Glomerular visceral epithelial cell (primary cell): ENCODE data around the gene CNNM4.

Experiments
- DNase-seq: peaks from one replicate; pipeline ENCODE4 v3.0.0-alpha.2; 2016; ENCODE audit errors: extremely low spot score

CNNM4 gene

DNA sequence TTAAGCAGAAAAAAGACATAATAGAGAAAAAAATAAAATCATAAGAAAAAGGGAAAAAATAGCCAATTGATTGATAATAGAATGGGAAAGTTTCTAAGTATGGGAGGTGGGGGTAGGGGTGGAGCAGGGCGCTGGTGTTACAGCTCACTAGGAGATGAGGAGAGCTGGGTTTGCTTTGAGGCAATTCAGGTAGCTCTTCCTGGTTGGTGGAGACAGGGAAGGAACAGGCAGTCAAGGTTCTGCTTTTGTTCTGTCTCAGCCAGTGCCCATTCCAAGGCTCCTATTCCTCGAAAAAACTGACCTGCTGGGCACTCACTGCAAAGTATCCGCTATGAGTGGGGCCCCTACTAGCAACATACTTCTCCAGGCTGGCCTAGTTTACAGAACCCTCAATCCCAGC, 1.7 kb upstream of the CNNM4 start:
- DNase-seq, result no peak

- no peak for DNase-seq
Observed at GRCh38 chr2:96759548-96759947, 1.2 kb upstream of the CNNM4 start.

DNA sequence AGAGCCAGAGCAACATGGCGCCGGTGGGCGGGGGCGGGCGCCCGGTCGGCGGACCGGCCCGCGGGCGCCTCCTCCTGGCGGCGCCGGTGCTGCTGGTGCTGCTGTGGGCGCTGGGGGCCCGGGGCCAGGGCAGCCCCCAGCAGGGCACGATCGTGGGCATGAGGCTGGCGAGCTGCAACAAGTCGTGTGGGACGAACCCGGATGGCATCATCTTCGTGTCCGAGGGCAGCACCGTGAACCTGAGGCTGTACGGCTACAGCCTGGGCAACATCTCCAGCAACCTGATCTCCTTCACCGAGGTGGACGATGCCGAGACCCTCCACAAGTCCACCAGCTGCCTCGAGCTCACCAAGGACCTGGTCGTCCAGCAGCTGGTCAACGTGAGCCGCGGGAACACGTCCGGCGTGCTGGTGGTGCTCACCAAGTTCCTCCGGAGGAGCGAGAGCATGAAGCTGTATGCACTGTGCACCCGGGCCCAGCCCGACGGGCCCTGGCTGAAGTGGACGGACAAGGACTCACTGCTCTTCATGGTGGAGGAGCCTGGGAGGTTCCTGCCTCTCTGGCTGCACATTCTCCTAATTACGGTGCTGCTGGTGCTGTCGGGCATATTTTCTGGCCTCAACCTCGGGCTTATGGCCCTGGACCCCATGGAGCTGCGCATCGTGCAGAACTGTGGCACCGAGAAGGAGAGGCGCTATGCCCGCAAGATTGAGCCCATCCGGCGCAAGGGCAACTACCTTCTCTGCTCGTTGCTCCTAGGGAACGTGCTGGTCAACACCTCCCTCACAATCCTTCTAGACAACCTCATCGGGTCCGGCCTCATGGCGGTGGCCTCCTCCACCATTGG, 507 bp downstream of the CNNM4 start:
- DNase-seq, result no peak

- DNase-seq, result peak; percentile 26
Observed at GRCh38 chr2:96762529-96763311, 2.0 kb downstream of the CNNM4 start.

DNA sequence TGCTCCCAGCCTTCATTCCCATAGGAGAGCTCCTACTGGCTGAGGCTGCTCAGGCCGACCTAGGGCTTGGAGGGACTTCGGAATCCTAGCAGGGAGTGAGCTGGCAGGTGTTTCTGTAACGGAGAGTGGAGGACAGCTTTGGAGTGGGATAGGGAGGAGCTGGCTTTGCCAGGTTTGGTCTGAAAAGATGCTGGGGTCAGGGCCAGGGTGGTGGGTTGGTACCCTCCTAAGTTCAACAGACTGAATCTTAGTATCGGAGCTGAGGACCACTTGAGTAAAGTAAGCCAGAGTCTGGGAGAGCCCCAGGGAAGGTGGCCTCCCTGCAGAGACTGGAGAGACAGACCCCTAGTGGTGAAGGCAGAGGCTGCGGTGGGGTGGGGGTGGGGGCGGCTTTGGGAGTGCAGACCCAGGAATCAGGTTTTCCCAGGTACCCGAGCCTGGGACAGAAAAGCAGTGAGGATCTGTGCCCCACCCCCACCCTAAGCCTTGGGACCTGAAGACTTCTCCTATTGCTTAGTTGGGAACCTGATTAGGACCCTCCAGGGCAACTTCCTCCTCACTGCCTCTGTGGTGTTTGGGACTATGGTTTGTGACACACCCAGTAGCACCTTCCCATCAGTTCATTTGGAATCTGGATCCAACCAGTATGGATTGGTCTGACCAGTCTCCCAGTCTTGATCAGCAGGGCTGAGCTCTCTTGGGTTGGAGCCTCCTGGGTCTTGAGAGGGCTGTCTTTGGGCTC, 3.0 kb downstream of the CNNM4 start:
- peak; percentile 41 for DNase-seq

GRCh38 chr2:96764253-96764637, 3.5 kb downstream of the CNNM4 start:
- DNase-seq, result no peak

DNA sequence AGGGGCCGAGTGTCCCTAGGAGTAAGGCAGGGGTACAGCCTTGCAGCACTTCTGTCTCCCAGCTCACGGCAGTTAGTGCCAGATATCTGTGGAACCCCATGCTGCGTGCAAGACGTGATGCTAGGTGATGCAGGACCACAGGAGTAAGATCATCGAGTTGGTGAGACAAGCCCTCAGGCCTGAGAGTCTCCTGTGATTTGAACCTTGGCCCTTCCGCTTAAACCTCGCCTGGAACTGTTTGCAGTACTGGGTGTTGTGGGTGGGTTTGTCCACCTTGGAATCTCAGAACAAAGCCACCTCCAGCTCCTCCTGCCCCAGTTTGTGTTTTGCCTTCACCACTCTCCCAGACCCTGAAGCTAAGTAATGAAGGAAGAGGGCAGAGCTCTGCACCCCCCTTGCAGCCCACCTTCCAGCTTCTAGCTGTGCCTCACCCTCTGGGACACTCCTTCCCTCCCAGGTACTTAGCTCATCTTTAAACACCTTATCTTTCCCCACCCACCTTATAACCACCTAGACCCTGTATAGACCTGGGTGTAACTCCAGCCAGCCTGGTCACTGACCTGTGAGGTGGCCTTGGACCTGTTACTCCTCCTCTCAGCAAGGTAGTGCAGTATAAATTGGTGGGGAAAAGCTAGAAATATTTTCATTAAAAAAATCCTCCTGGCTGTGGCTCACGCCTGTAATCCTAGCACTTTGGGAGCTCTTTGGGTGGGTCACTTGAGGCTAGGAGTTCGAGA, 6.6 kb downstream of the CNNM4 start:
- DNase-seq, result no peak

GRCh38 chr2:96768083-96768561, 7.4 kb downstream of the CNNM4 start:
- DNase-seq, result peak; percentile 25

GRCh38 chr2:96769814-96770213, 9.1 kb downstream of the CNNM4 start:
- no peak for DNase-seq

GRCh38 chr2:96770442-96771202, 9.9 kb downstream of the CNNM4 start:
- DNase-seq, result no peak

GRCh38 chr2:96771796-96772618, 11.3 kb downstream of the CNNM4 start:
- no peak for DNase-seq

DNA sequence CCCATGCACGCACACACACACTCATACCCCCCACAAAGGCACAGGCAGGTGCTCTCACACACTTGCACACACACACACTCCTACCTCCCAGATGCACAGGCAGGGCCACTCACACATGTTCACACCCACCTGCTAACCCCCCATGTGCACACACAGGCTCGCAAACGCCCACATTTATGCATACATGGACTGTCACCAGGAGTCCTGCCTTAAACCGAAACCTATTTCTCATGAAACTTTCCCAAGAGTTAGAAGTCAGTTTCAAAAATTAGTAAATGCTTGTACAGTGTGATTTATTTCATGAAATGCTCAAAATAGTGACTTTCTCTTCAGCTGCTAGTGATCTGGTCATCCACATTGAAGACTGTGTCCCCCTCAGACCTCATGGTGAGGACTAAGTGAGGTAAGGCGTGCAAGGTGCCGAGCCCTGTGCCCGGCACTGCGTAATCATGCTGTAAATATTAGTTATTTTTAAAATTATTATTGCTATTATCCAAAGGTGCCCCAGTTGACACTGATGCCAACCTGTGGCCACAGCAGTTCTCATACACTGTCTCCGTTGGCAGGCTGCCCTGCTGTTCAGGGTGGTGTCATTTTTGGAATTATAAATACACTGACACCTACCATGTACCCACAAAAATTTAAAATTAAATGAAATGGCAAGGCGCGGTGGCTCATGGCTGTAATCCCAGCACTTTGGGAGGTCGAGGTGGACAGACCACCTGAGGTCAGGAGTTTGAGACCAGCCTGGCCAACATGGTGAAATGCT, 12.4 kb downstream of the CNNM4 start:
- DNase-seq, result no peak

DNA sequence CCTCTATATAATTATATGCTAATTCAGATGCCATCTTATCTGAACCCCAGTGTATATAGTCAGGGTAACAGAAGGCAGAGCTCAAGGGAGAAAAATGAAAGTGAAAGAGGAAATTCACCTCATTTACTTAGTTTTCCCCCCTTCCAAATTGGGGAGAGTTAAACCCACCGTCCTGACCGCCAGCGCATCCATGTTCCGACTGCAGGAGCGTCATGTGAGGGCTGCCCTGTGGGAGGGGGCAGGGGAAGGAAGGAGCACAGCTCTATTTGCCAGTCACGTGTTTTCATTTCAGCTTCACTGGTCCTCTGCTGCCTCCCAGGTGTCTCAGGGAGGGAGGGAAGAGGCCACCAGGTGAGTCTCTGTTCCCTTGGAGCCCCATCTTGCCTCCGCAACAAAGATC, 13.2 kb downstream of the CNNM4 start:
- no peak for DNase-seq

GRCh38 chr2:96775160-96775559, 14.5 kb downstream of the CNNM4 start:
- DNase-seq, result no peak

DNA sequence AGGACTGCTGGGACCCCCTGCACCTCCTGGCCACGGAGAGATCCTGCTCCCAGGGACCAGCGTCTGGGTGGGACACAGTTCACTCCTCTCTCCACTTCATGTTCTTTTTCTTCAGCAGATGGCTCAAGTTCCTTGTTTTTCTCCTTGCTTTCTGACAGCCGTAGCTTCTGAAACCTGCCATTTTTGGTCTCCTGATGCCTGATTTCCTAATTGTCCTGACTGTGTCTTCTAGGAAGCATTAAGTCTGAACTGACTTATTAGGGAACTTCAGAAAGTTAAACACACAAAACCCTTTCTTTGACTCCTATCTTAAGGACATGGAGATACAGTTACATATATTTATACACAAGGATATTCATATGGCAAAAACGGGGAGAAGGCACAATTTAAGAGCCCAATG, 22.7 kb downstream of the CNNM4 start:
- no peak for DNase-seq

DNA sequence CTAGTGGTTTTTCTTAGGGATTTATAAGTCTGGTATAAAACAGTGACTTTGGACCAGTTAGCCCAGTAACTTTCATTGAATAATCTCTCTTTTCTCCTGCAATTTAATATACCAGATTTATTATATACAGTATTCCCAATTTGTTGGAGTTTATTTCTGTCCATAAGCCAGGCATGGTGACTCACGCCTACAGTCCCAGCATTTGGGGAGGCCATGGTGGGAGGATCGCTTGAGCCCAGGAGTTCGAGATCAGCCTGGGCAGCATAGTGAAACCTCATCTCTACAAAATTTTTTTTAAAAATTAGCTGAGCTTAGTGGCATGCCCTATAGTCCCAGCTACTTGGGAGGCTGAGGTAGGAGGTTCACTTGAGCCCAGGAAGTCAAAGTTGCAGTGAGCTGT, 26.7 kb downstream of the CNNM4 start:
- no peak for DNase-seq

GRCh38 chr2:96788442-96789244, 27.9 kb downstream of the CNNM4 start:
- DNase-seq, result peak; percentile 59

- no peak for DNase-seq
Observed at GRCh38 chr2:96789245-96789617, 28.5 kb downstream of the CNNM4 start.
